Nephron progenitor cell (in vitro differentiated cells): ENCODE measurements around the gene CDC34.

Experiments
- DNase-seq: peaks from one replicate; pipeline ENCODE4 v3.0.0; 2021
- H3K27ac Mint-ChIP-seq: 2 replicates; pipeline ENCODE4 v1.8.0; 2021; ENCODE audit warnings: mild to moderate bottlenecking, moderate library complexity, mixed read lengths
- H3K27me3 Mint-ChIP-seq: 2 replicates; pipeline ENCODE4 v1.8.0; 2021; ENCODE audit warnings: mild to moderate bottlenecking, low read depth, mixed read lengths; ENCODE audit not compliant: poor library complexity
- H3K36me3 Mint-ChIP-seq: 2 replicates; pipeline ENCODE4 v1.8.0; 2021; ENCODE audit warnings: low read depth, mixed read lengths
- H3K4me1 Mint-ChIP-seq: 2 replicates; pipeline ENCODE4 v1.8.0; 2021; ENCODE audit warnings: mixed read lengths
- H3K4me3 Mint-ChIP-seq: 2 replicates; pipeline ENCODE4 v1.8.0; 2021; ENCODE audit warnings: mild to moderate bottlenecking, moderate library complexity, mixed read lengths
- H3K9me3 Mint-ChIP-seq: 2 replicates; pipeline ENCODE4 v1.8.0; 2021; ENCODE audit warnings: mild to moderate bottlenecking, moderate library complexity, mixed read lengths
- TF ChIP-seq, protein P1 (sequence below): fragments of 200-600 bp; sonication (generic); IDR thresholded peaks from 2 replicates; pipeline ENCODE4 v1.5.0; 2021; ENCODE audit warnings: antibody characterized with exemption

CDC34 gene

DNA sequence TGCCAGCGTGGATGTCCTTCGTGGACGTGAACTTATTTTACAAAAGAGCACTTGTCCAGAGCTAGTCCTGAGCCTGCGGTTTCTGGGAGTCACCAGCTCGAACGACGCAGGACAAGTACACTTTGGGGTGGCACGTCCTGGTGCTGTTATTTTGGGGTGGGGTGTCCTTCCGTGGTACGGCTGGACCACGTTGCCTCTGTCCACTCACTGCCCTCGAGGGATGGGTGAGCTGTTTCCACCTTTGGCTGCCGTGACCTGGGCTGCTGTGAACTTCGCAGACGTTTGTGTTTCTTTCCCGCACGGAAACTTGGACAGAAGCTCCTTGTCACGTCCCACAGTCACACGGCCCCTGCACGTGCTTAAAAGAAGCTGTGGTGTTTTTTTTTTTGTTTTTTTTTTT is 23.3 kb downstream of the CDC34 start:
- no peak overlapping the region for H3K27ac Mint-ChIP-seq
- peaks cover 9% of the 10 kb centered on the region for H3K27me3 Mint-ChIP-seq
- TF ChIP-seq, protein P1, sequence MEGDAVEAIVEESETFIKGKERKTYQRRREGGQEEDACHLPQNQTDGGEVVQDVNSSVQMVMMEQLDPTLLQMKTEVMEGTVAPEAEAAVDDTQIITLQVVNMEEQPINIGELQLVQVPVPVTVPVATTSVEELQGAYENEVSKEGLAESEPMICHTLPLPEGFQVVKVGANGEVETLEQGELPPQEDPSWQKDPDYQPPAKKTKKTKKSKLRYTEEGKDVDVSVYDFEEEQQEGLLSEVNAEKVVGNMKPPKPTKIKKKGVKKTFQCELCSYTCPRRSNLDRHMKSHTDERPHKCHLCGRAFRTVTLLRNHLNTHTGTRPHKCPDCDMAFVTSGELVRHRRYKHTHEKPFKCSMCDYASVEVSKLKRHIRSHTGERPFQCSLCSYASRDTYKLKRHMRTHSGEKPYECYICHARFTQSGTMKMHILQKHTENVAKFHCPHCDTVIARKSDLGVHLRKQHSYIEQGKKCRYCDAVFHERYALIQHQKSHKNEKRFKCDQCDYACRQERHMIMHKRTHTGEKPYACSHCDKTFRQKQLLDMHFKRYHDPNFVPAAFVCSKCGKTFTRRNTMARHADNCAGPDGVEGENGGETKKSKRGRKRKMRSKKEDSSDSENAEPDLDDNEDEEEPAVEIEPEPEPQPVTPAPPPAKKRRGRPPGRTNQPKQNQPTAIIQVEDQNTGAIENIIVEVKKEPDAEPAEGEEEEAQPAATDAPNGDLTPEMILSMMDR, result no peak
- H3K9me3 Mint-ChIP-seq, result peaks cover 4% of the 10 kb centered on the region
- H3K36me3 Mint-ChIP-seq, result peaks cover 3% of the 10 kb centered on the region
- H3K4me1 Mint-ChIP-seq, result peaks cover 28% of the 10 kb centered on the region
- no peak overlapping the region for H3K4me3 Mint-ChIP-seq
- no peak for DNase-seq

- no peak overlapping the region for H3K4me3 Mint-ChIP-seq
- H3K4me1 Mint-ChIP-seq, result peaks cover 32% of the 10 kb centered on the region
- peaks cover 8% of the 10 kb centered on the region for H3K36me3 Mint-ChIP-seq
- no peak for DNase-seq
- TF ChIP-seq, protein P1, result no peak
- no peak overlapping the region for H3K27ac Mint-ChIP-seq
- H3K27me3 Mint-ChIP-seq, result peaks cover 11% of the 10 kb centered on the region
- H3K9me3 Mint-ChIP-seq, result peaks cover 7% of the 10 kb centered on the region
These were observed 23.9 kb downstream of the CDC34 start for GRCh38 chr19:555474-555808.

DNA sequence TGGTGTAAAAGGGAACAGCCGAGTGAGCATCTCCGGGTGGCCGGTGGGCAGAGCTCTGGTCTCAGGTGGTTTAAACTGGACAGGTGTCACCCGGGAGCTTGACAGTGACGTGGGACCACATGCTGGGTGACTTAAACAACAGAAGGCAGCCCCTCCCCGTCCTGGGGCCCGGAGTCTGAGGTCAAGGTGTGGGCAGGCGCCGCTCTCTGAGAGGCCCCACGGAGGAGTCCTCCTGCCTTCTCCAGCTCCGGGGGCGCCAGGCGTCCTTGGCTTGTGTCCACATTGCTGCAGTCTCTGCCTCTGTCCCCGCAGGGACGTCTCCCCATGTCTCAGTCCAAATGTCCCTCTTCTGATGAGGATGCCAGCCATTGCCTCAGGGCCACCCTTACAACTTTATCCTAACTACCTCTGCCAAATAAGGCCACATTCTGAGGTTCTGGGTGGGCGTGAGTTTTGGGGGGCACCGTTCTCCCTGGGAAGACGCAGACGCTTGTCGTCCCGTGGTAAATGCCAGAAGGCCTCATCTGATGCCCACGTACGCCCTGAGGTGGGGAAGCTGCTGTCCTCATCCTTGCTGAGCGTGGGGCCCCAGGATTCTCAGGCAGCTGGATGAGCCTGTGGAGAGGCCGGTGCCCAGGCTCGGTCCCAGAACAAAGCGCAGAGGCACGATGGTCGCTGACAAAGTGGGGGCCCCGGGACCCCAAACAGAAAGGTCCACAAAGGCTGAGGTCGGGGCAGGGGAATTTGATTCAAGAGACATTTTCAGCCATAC is 25.2 kb downstream of the CDC34 start:
- Mint-ChIP-seq H3K27ac (no peak overlapping the region), H3K27me3 (peaks cover 11% of the 10 kb centered on the region), H3K4me1 (peaks cover 24% of the 10 kb centered on the region), H3K36me3 (peaks cover 19% of the 10 kb centered on the region), H3K4me3 (no peak overlapping the region), H3K9me3 (peaks cover 16% of the 10 kb centered on the region)
- no peak for DNase-seq
- TF ChIP-seq, protein P1, result no peak

- TF ChIP-seq, protein P1, result no peak
- no peak for DNase-seq
- Mint-ChIP-seq H3K36me3 (peaks cover 35% of the 10 kb centered on the region), H3K9me3 (peaks cover 32% of the 10 kb centered on the region), H3K27me3 (peaks cover 15% of the 10 kb centered on the region), H3K27ac (peak overlapping the region; percentile 98), H3K4me1 (peaks cover 23% of the 10 kb centered on the region), H3K4me3 (peak overlapping the region; percentile 44)
These were observed 27.3 kb downstream of the CDC34 start for GRCh38 chr19:558770-559439.

DNA sequence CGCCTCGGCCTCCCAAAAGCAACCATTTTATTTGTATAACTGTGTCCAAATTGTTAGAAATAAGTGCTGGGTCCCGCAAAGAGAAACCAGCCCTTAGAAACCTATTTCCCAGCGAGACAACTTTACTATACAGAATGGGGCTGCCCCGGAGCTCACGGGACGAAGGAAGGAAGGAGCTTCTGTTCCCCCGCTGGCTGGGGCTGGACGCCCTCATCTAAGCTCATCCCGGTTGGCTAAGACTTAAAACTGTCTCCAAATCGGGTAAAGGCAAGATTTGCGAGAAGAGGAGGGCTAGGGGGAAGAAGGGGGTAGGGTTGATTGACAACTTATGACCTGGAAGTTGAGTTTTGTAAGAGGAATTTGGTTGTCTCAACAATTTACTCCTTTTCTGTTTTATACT is 28.6 kb downstream of the CDC34 start:
- H3K27ac Mint-ChIP-seq, result peak overlapping the region; percentile 99
- no peak overlapping the region for H3K4me3 Mint-ChIP-seq
- peaks cover 35% of the 10 kb centered on the region for H3K36me3 Mint-ChIP-seq
- no peak for DNase-seq
- TF ChIP-seq, protein P1, result no peak
- H3K4me1 Mint-ChIP-seq, result peaks cover 23% of the 10 kb centered on the region
- H3K9me3 Mint-ChIP-seq, result peaks cover 32% of the 10 kb centered on the region
- peaks cover 12% of the 10 kb centered on the region for H3K27me3 Mint-ChIP-seq
